Ovary (tissue), 3 donors: ENCODE measurements around the gene FAM217B.

ENCODE experiments used
- POLR2A ChIP-seq: fragments of 450-650 bp; IDR thresholded peaks from one replicate; pipeline ENCODE4 v1.6.1; 2017; ENCODE audit warnings: antibody characterized with exemption, mild to moderate bottlenecking, moderate library complexity
- TF ChIP-seq, protein P1 (sequence below), 3 donors: fragments of 450-650 bp in 2 of 3; fragments of 200-600 bp in 1 of 3; IDR thresholded peaks; one replicate each; pipeline versions ENCODE4 v1.5.1 to v1.8.0; 2016 to 2022; ENCODE audit warnings: antibody characterized with exemption in 3 of 3, mild to moderate bottlenecking in 1 of 3
- donor health status: DM: no; HTN: no; CAD: no.

DNA sequence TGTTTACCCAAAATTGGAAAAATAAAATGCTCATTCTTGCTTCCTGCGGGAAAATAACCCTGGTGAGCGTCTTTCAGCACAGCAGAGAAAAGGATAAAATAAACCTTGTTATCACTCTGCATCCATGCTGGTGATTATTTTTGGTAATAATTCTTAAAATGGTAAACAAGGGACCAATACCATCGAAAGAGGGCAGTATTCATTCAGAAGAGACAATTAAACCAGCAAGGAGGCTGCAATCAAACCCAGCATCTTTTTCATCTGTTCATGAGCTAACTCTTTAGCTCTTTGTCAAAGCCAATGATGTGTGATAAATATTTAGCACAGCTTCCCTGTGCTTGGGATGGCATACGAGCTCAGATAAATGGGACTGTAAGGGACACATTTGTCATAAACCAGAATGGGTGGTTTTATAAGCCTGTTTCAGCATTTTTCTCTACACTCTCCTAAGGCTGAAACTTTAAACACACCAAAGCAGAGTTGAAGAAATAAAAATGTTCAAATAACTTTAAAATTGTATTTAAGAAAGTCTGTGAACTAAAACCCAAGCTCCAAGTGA is 52.4 kb downstream of the FAM217B start:
- no peak for TF ChIP-seq POLR2A
- TF ChIP-seq, protein P1, sequence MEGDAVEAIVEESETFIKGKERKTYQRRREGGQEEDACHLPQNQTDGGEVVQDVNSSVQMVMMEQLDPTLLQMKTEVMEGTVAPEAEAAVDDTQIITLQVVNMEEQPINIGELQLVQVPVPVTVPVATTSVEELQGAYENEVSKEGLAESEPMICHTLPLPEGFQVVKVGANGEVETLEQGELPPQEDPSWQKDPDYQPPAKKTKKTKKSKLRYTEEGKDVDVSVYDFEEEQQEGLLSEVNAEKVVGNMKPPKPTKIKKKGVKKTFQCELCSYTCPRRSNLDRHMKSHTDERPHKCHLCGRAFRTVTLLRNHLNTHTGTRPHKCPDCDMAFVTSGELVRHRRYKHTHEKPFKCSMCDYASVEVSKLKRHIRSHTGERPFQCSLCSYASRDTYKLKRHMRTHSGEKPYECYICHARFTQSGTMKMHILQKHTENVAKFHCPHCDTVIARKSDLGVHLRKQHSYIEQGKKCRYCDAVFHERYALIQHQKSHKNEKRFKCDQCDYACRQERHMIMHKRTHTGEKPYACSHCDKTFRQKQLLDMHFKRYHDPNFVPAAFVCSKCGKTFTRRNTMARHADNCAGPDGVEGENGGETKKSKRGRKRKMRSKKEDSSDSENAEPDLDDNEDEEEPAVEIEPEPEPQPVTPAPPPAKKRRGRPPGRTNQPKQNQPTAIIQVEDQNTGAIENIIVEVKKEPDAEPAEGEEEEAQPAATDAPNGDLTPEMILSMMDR (IDR thresholded peaks at IDR 0.05), result no peak
